Prostate gland (tissue), 2 donors: ENCODE data around the gene RRP12.

Experiments
- CTCF ChIP-seq, 4 experiments: fragments of 200-600 bp in 2 of 4; fragments of 450-650 bp in 2 of 4; sonication (generic) in 2 of 4; IDR thresholded peaks; 1 replicate in 3 of 4; 2 replicates in 1 of 4; pipeline ENCODE4 v1.5.1; 2016 to 2019; ENCODE audit warnings: antibody characterized with exemption in 4 of 4, mild to moderate bottlenecking in 2 of 4, moderate library complexity in 2 of 4
- POLR2A ChIP-seq: fragments of 450-650 bp; IDR thresholded peaks from one replicate; pipeline ENCODE4 v1.6.1; 2016; ENCODE audit warnings: antibody characterized with exemption, mild to moderate bottlenecking

GRCh38 chr10:97372233-97372875, 28.8 kb downstream of the RRP12 start:
- no peak for TF ChIP-seq POLR2A
- TF ChIP-seq CTCF (IDR thresholded peaks at IDR 0.05), result no peak
